HG03097 (cell line): ENCODE results near the gene NSUN5.
"Not testable (repeated sequence)": the region's sequence is repeated elsewhere in the genome, so short reads cannot be mapped to it uniquely, and the experiment has no call there.

Experiments
- ATAC-seq: cut with Tn5 transposase; IDR thresholded peaks from one replicate; pipeline ENCODE4 v1.9.1; 2021; ENCODE audit not compliant: unreplicated experiment, low FRiP score

Gene NSUN5

GRCh38 chr7:73327449-73327848, 18.8 kb upstream of the NSUN5 start:
- not testable (repeated sequence) for ATAC-seq

GRCh38 chr7:73325424-73325823, 16.8 kb upstream of the NSUN5 start:
- not testable (repeated sequence) for ATAC-seq

- not testable (repeated sequence) for ATAC-seq
These were observed 15.6 kb upstream of the NSUN5 start for GRCh38 chr7:73324081-73324845.

- ATAC-seq, result not testable (repeated sequence)
These were observed 14.9 kb upstream of the NSUN5 start for GRCh38 chr7:73323434-73324080.

GRCh38 chr7:73320009-73320408, 11.4 kb upstream of the NSUN5 start:
- ATAC-seq, result not testable (repeated sequence)

GRCh38 chr7:73319541-73319940, 10.9 kb upstream of the NSUN5 start:
- ATAC-seq, result not testable (repeated sequence)

- ATAC-seq, result not testable (repeated sequence)
These were observed 10.1 kb upstream of the NSUN5 start for GRCh38 chr7:73318656-73319204.

- no peak for ATAC-seq
These were observed 7.9 kb upstream of the NSUN5 start for GRCh38 chr7:73316521-73316920.

GRCh38 chr7:73314271-73314670, 5.6 kb upstream of the NSUN5 start:
- ATAC-seq, result no peak

GRCh38 chr7:73313521-73313906, 4.9 kb upstream of the NSUN5 start:
- no peak for ATAC-seq

GRCh38 chr7:73312831-73313520, 4.3 kb upstream of the NSUN5 start:
- no peak for ATAC-seq

GRCh38 chr7:73311421-73311820, 2.8 kb upstream of the NSUN5 start:
- ATAC-seq, result not testable (repeated sequence)

GRCh38 chr7:73308074-73308664, 457 bp downstream of the NSUN5 start:
- ATAC-seq, result peak; percentile 27

- ATAC-seq, result no peak
These were observed 1.2 kb downstream of the NSUN5 start for GRCh38 chr7:73307436-73307835.

GRCh38 chr7:73304612-73305387, 3.8 kb downstream of the NSUN5 start:
- ATAC-seq, result not testable (repeated sequence)

GRCh38 chr7:73304071-73304470, 4.6 kb downstream of the NSUN5 start:
- no peak for ATAC-seq

- no peak for ATAC-seq
These were observed 5.1 kb downstream of the NSUN5 start for GRCh38 chr7:73303546-73303945.

- not testable (repeated sequence) for ATAC-seq
These were observed 5.8 kb downstream of the NSUN5 start for GRCh38 chr7:73302846-73303245.

GRCh38 chr7:73301108-73301507, 7.5 kb downstream of the NSUN5 start:
- ATAC-seq, result not testable (repeated sequence)

- ATAC-seq, result not testable (repeated sequence)
These were observed 8.8 kb downstream of the NSUN5 start for GRCh38 chr7:73299812-73300211.
